ENCODE measurements around the gene GK.

- TF ChIP-seq CTCF (IDR thresholded peaks at IDR 0.05) (no peak), ZNF121 (CRISPR knock-in tag; IDR thresholded peaks at IDR 0.05) (no peak), NFYB (CRISPR knock-in tag; conservative IDR thresholded peaks at IDR 0.05; ENCODE audit: low read depth) (no peak), ESRRA (CRISPR knock-in tag; IDR thresholded peaks at IDR 0.05; ENCODE audit: borderline replicate concordance) (no peak)
Observed at GRCh38 chrX:30689116-30689515, 35.9 kb downstream of the GK start.
